WTC11 (cell line): Measurements from ENCODE around the gene DUSP15. TPM values are rescaled to one million over a fixed set of nuclear protein-coding genes. Genes with fewer than 3 reads are reported as not detected.

Experiments
- ATAC-seq: fragments of 200-7000 bp; cut with Tn5 transposase; 2 replicates; pipeline ENCODE4 v1.10.0; 2021; ENCODE audit warnings: mild to moderate bottlenecking, moderate library complexity
- CTCF ChIA-PET: fragments of 300-600 bp; sonication (Branson Sonifier 250); formaldehyde crosslinking; loops from one replicate; lab custom pipeline; 2021; ENCODE audit warnings: antibody characterized with exemption; lab: Charles Lee
- POLR2A ChIA-PET: fragments of 350-600 bp; sonication (Branson Sonifier 250); formaldehyde crosslinking; loops from one replicate; lab custom pipeline; 2021; ENCODE audit warnings: antibody characterized with exemption; lab: Charles Lee
- DNase-seq: peaks from one replicate; pipeline ENCODE4 v3.0.0; 2021; ENCODE audit warnings: low spot score
- H3K27ac Mint-ChIP-seq: 2 replicates; pipeline ENCODE4 v1.8.0; 2021; ENCODE audit warnings: mixed read lengths
- H3K27me3 Mint-ChIP-seq: 2 replicates; pipeline ENCODE4 v1.8.0; 2021; ENCODE audit warnings: low read depth, mild to moderate bottlenecking, moderate library complexity, mixed read lengths
- H3K36me3 Mint-ChIP-seq: 2 replicates; pipeline ENCODE4 v1.8.0; 2021; ENCODE audit warnings: mixed read lengths
- H3K4me1 Mint-ChIP-seq: 2 replicates; pipeline ENCODE4 v1.8.0; 2022; ENCODE audit warnings: mixed read lengths
- H3K4me3 Mint-ChIP-seq: 2 replicates; pipeline ENCODE4 v1.8.0; 2021; ENCODE audit warnings: mild to moderate bottlenecking, moderate library complexity, mixed read lengths
- H3K9me3 Mint-ChIP-seq: 2 replicates; pipeline ENCODE4 v1.8.0; 2021; ENCODE audit warnings: mixed read lengths
- ARID4B ChIP-seq: sonication (generic); formaldehyde crosslinking; IDR thresholded peaks from 2 replicates; pipeline ENCODE4 v1.8.0; 2023; ENCODE audit warnings: missing genetic modification reagents, mild to moderate bottlenecking, borderline replicate concordance
- CREB1 ChIP-seq: sonication (generic); formaldehyde crosslinking; IDR thresholded peaks from 2 replicates; pipeline ENCODE4 v1.8.0; 2023; ENCODE audit warnings: mild to moderate bottlenecking, missing genetic modification reagents
- EMX1 ChIP-seq: fragments of 250-450 bp; sonication (Bioruptor Pico); IDR thresholded peaks from 2 replicates; pipeline ENCODE4 v1.8.0; 2021; ENCODE audit warnings: mild to moderate bottlenecking
- KAT7 ChIP-seq: sonication (generic); formaldehyde crosslinking; IDR thresholded peaks from 2 replicates; pipeline ENCODE4 v1.8.1; 2023; ENCODE audit warnings: missing genetic modification reagents, mild to moderate bottlenecking, borderline replicate concordance
- MYBL2 ChIP-seq: sonication (generic); formaldehyde crosslinking; IDR thresholded peaks from 2 replicates; pipeline ENCODE4 v1.8.1; 2023; ENCODE audit warnings: mild to moderate bottlenecking, moderate library complexity, missing genetic modification reagents
- NR3C1 ChIP-seq: sonication (generic); formaldehyde crosslinking; conservative IDR thresholded peaks from 2 replicates; pipeline ENCODE4 v1.8.1; 2023; ENCODE audit warnings: low read depth, mild to moderate bottlenecking, missing genetic modification reagents
- OVOL2 ChIP-seq: fragments of 250-450 bp; sonication (Bioruptor Pico); IDR thresholded peaks from 2 replicates; pipeline ENCODE4 v1.9.0; 2021; ENCODE audit warnings: mild to moderate bottlenecking, borderline replicate concordance
- TCF7 ChIP-seq: sonication (generic); formaldehyde crosslinking; IDR thresholded peaks from 2 replicates; pipeline ENCODE4 v1.8.0; 2022; ENCODE audit warnings: mild to moderate bottlenecking, low read depth, missing genetic modification reagents, moderate library complexity
- ZNF219 ChIP-seq: sonication (generic); formaldehyde crosslinking; IDR thresholded peaks from 2 replicates; pipeline ENCODE4 v1.8.0; 2023; ENCODE audit warnings: missing genetic modification reagents, mild to moderate bottlenecking, borderline replicate concordance
- ZNF263 ChIP-seq: sonication (generic); formaldehyde crosslinking; IDR thresholded peaks from 2 replicates; pipeline ENCODE4 v1.8.1; 2022; ENCODE audit warnings: low read depth, mild to moderate bottlenecking, moderate library complexity, missing genetic modification reagents
- ZNF416 ChIP-seq: fragments of 250-450 bp; sonication (Bioruptor Pico); IDR thresholded peaks from 2 replicates; pipeline ENCODE4 v1.9.0; 2021; ENCODE audit warnings: mild to moderate bottlenecking, inconsistent platforms
- total RNA-seq: library from RNA; stranded (reverse); gene quantifications from 3 replicates; pipeline ENCODE4 v1.2.3, GENCODE V29; 2021
- TF ChIP-seq, protein P1 (sequence below): fragments of 250-450 bp; sonication (Bioruptor Pico); IDR thresholded peaks from 2 replicates; pipeline ENCODE4 v1.9.0; 2021; ENCODE audit warnings: mild to moderate bottlenecking
- TF ChIP-seq, protein P2 (sequence below): sonication (generic); formaldehyde crosslinking; IDR thresholded peaks from 2 replicates; pipeline ENCODE4 v1.8.1; 2022; ENCODE audit warnings: mild to moderate bottlenecking, moderate library complexity, missing genetic modification reagents
- TF ChIP-seq, protein P3 (sequence below): sonication (generic); formaldehyde crosslinking; conservative IDR thresholded peaks from 2 replicates; pipeline ENCODE4 v1.8.1; 2022; ENCODE audit warnings: mild to moderate bottlenecking, missing genetic modification reagents
- TF ChIP-seq, protein P4 (sequence below): sonication (generic); formaldehyde crosslinking; IDR thresholded peaks from 2 replicates; pipeline ENCODE4 v1.8.0; 2022; ENCODE audit warnings: mild to moderate bottlenecking, missing genetic modification reagents
- TF ChIP-seq, protein P5 (sequence below): sonication (generic); formaldehyde crosslinking; IDR thresholded peaks from 2 replicates; pipeline ENCODE4 v1.8.1; 2023; ENCODE audit warnings: mild to moderate bottlenecking, missing genetic modification reagents
- TF ChIP-seq, protein P6 (sequence below): sonication (generic); formaldehyde crosslinking; IDR thresholded peaks from 2 replicates; pipeline ENCODE4 v1.8.1; 2022; ENCODE audit warnings: mild to moderate bottlenecking, missing genetic modification reagents, moderate library complexity, borderline replicate concordance
- TF ChIP-seq, protein P7 (sequence below): fragments of 250-450 bp; sonication (Bioruptor Pico); IDR thresholded peaks from 2 replicates; pipeline ENCODE4 v1.8.0; 2021; ENCODE audit warnings: mild to moderate bottlenecking

DUSP15 gene
- total RNA-seq, 1 experiment from 2014 or later: 1.7 TPM

DNA sequence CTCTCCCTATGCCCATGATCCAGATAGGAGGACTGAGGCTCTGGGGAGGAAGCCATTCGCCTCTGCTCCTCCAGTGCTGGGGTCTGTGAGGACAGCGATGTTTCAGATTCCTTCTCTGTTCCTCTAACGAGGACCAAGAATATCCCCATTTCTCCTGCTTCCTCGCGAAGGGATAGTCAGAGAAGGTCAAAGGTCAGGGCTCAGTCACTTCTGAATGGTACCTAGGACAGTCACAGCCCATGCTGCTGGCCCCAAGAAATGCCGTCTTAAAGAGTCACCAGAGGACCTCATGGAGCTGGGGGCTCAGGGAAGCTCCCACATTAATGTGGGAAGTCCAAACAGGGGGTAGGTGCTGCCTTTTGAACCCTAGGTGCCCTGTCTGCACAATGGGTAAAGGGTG is 27.0 kb downstream of the DUSP15 start (continued):
- TF ChIP-seq, protein P1, sequence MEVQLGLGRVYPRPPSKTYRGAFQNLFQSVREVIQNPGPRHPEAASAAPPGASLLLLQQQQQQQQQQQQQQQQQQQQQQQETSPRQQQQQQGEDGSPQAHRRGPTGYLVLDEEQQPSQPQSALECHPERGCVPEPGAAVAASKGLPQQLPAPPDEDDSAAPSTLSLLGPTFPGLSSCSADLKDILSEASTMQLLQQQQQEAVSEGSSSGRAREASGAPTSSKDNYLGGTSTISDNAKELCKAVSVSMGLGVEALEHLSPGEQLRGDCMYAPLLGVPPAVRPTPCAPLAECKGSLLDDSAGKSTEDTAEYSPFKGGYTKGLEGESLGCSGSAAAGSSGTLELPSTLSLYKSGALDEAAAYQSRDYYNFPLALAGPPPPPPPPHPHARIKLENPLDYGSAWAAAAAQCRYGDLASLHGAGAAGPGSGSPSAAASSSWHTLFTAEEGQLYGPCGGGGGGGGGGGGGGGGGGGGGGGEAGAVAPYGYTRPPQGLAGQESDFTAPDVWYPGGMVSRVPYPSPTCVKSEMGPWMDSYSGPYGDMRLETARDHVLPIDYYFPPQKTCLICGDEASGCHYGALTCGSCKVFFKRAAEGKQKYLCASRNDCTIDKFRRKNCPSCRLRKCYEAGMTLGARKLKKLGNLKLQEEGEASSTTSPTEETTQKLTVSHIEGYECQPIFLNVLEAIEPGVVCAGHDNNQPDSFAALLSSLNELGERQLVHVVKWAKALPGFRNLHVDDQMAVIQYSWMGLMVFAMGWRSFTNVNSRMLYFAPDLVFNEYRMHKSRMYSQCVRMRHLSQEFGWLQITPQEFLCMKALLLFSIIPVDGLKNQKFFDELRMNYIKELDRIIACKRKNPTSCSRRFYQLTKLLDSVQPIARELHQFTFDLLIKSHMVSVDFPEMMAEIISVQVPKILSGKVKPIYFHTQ: no peak

- no peak for DNase-seq
- TF ChIP-seq MYBL2 (CRISPR knock-in tag): no peak
- TF ChIP-seq OVOL2 (CRISPR knock-in tag): no peak
- peak; percentile 66; the same call in 1 of the 2 replicates for TF ChIP-seq ZNF263 (CRISPR knock-in tag)
- no peak for TF ChIP-seq EMX1 (CRISPR knock-in tag)
- TF ChIP-seq KAT7 (CRISPR knock-in tag): no peak
- no peaks in the 10 kb centered on the region for H3K27me3 Mint-ChIP-seq
- peaks cover 25% of the 10 kb centered on the region for H3K4me1 Mint-ChIP-seq
- H3K36me3 Mint-ChIP-seq: no peaks in the 10 kb centered on the region
- peak; percentile 26 for ATAC-seq
- H3K4me3 Mint-ChIP-seq: no peak overlapping the region
- H3K27ac Mint-ChIP-seq: no peak overlapping the region
- ChIA-PET POLR2A (no interaction called here), CTCF (interaction anchor here (0.6 to 2.4 kb wide), 5 partner anchors 8 to 540 kb away, joined by 3 to 20 read pairs (median 7); no protein-coding TSS in a partner anchor)
- H3K9me3 Mint-ChIP-seq: no peaks in the 10 kb centered on the region
Measured at GRCh38 chr20:31842471-31843157, 27.7 kb downstream of the DUSP15 start.

DNA sequence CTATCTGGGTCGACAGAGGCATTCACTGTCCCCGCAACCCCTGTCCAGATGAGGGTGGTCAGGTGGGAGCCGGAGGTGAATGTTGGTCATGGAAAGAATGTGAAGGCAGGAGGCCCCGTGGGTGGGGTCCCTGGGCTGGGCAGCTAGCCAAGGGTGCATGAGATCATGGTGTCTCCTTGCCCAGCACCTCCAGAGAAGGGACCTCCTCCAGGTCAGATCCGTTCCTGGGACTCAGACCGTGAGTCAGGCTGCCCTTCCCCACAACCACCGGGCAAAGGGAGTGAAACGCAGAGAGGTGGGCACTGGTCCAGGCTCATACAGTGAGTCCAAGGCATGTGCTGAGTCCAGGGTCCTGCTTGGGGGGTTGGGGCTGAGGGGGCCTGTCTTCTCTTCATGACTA is 28.4 kb downstream of the DUSP15 start:
- H3K4me1 Mint-ChIP-seq: peaks cover 28% of the 10 kb centered on the region
- TF ChIP-seq, protein P2, sequence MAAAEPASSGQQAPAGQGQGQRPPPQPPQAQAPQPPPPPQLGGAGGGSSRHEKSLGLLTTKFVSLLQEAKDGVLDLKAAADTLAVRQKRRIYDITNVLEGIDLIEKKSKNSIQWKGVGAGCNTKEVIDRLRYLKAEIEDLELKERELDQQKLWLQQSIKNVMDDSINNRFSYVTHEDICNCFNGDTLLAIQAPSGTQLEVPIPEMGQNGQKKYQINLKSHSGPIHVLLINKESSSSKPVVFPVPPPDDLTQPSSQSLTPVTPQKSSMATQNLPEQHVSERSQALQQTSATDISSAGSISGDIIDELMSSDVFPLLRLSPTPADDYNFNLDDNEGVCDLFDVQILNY (CRISPR knock-in tag): no peak
- TF ChIP-seq, protein P3, sequence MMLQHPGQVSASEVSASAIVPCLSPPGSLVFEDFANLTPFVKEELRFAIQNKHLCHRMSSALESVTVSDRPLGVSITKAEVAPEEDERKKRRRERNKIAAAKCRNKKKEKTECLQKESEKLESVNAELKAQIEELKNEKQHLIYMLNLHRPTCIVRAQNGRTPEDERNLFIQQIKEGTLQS: no peak
- no peak for TF ChIP-seq CREB1
- TF ChIP-seq, protein P4, sequence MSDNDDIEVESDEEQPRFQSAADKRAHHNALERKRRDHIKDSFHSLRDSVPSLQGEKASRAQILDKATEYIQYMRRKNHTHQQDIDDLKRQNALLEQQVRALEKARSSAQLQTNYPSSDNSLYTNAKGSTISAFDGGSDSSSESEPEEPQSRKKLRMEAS (CRISPR knock-in tag): no peak
- TF ChIP-seq, protein P5, sequence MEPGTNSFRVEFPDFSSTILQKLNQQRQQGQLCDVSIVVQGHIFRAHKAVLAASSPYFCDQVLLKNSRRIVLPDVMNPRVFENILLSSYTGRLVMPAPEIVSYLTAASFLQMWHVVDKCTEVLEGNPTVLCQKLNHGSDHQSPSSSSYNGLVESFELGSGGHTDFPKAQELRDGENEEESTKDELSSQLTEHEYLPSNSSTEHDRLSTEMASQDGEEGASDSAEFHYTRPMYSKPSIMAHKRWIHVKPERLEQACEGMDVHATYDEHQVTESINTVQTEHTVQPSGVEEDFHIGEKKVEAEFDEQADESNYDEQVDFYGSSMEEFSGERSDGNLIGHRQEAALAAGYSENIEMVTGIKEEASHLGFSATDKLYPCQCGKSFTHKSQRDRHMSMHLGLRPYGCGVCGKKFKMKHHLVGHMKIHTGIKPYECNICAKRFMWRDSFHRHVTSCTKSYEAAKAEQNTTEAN (CRISPR knock-in tag): no peak
- TF ChIP-seq ZNF416 (CRISPR knock-in tag): no peak
- TF ChIP-seq KAT7 (CRISPR knock-in tag): no peak
- TF ChIP-seq ZNF219 (CRISPR knock-in tag): no peak
- TF ChIP-seq, protein P6, sequence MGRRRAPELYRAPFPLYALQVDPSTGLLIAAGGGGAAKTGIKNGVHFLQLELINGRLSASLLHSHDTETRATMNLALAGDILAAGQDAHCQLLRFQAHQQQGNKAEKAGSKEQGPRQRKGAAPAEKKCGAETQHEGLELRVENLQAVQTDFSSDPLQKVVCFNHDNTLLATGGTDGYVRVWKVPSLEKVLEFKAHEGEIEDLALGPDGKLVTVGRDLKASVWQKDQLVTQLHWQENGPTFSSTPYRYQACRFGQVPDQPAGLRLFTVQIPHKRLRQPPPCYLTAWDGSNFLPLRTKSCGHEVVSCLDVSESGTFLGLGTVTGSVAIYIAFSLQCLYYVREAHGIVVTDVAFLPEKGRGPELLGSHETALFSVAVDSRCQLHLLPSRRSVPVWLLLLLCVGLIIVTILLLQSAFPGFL (CRISPR knock-in tag): no peak
- TF ChIP-seq NR3C1 (CRISPR knock-in tag): no peak
- no peak for TF ChIP-seq ARID4B (CRISPR knock-in tag)
- no peak for TF ChIP-seq TCF7 (CRISPR knock-in tag)
- TF ChIP-seq, protein P7, sequence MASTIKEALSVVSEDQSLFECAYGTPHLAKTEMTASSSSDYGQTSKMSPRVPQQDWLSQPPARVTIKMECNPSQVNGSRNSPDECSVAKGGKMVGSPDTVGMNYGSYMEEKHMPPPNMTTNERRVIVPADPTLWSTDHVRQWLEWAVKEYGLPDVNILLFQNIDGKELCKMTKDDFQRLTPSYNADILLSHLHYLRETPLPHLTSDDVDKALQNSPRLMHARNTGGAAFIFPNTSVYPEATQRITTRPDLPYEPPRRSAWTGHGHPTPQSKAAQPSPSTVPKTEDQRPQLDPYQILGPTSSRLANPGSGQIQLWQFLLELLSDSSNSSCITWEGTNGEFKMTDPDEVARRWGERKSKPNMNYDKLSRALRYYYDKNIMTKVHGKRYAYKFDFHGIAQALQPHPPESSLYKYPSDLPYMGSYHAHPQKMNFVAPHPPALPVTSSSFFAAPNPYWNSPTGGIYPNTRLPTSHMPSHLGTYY (CRISPR knock-in tag): no peak
- H3K27ac Mint-ChIP-seq: no peak overlapping the region
- ATAC-seq (no peak), DNase-seq (no peak)
- no peaks in the 10 kb centered on the region for H3K27me3 Mint-ChIP-seq
- H3K36me3 Mint-ChIP-seq: no peaks in the 10 kb centered on the region
- H3K4me3 Mint-ChIP-seq: no peak overlapping the region
- ChIA-PET POLR2A (no interaction called here), CTCF (interaction anchor here (1.4 to 2.4 kb wide), 3 partner anchors 8 to 18 kb away, joined by 7 to 20 read pairs (median 11); no protein-coding TSS in a partner anchor)
- H3K9me3 Mint-ChIP-seq: no peaks in the 10 kb centered on the region
